ENCODE measurements around the gene NRP1.

Gene NRP1

DNA sequence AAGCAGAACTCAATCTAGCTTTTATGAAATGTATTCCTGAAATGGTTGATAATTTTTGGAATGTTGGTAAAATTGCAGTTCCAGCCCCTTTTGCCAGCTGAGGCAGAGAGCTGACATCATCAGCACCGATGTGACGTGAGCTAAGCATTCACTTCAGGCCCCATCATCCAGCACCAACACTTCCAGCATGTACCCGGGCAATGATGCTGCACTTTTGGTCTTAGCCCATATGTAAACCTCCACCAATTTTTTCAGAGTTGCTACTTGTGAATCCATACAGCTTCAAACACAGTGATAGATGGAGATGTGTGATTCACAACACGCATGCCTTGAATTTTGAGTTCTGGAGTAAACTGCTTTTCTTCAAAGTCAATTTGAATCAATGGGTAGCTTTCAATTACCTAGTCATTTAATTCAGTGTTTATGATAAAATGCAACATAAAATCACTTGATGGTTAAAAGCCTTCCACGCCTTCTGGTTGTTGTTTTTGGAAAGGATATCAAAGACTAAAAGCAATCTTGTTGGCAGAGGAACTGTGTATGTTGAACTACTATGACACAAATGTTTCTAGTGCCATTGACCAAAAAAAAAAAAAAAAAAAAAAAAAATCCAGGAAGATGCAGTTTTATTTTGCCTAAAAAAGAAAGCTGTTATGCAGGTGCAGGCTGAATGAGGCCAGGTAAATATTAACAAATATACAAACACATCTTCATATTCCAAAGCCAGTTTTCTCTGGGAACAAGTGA, 73.9 kb downstream of the NRP1 start:
- no peak for DNase-seq (ENCODE audit: low read depth in 2 of 2)

DNA sequence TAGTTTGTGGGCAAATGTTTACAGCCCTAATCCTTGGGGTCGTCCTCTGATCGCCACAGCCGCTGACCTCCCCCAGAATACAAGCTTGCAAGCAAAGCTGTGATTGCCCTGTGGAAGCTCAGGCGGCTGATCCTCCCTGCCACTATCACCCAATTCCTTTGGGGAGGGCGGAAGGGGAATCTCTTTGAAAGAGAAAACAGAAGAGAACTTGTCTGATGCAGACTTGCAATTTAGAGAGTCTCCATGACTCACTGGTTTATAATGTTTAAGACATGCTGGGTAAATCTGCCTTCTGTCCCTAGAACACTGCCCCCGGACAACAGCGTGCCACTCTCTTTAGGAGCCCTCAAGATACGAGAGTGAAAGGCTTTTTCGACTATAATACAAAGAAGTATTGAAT, 75.5 kb downstream of the NRP1 start:
- no peak for DNase-seq (ENCODE audit: low read depth in 2 of 2)

GRCh38 chr10:33257439-33258080, 76.9 kb downstream of the NRP1 start:
- DNase-seq (ENCODE audit: low read depth in 2 of 2), result no peak

DNA sequence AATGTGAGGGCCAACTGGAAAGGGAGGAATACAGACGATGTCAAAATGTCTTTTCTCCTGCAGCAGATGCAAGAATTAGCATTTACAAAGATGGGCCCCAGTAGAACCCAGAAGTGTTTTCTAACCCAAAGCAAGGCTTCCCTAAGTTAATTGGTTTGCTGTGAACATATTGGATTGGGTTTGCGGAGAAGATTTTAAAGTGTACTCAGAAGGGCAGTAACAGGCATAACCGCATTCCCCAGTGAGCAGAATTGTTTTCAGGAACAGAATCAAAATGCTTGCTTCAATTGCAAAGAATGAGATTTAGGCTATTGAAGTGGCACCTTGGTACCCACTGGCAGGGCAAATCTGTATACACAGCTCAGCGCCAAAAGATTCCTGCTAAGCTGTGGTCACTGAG, 78.0 kb downstream of the NRP1 start:
- no peak for DNase-seq (ENCODE audit: low read depth in 2 of 2)

DNA sequence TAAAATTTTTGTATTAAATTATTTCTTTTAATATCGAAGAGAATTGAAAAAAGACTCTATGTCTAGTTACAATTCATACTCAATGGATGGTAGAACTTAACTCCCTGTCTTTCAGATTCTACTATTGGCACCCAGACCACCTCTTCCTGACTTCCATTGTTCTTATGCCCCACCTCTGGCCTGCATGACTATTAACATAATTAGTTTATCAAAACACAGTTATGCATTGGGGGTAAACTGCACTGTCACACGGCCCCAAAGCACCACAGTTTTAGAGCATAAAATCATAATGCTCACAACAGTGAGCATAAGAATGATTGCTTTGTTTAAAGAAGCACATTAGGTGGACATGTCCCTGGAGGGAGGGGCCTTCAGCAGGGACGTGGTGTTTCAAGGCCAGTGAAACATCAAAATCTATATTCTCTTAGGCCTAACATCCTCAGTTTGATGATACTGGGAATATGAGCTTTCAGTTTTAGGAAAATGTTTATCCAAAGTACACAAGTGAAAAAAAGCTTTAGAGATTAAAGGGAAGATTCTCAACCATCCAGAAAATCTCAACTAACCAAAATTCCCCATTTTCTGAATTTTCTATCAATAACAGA, 79.8 kb downstream of the NRP1 start:
- DNase-seq (ENCODE audit: low read depth in 2 of 2), result no peak

DNA sequence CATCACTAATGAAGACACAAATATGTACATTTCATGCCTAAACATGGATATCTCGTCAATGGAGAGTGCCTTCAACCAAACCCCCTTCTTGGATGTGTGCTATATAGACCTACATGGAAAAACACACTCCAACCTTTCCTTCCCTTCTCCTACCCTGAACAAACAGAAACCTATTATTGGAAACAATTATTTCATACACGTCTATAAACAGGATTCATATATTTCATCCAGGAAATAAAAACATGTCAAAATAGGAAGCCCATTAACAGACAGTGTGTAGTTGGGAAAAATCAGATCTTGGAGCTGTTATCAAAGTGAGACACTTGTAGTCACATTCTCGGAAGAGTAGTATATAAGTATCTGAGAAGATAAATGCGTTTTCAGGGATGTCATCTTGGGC, 81.1 kb downstream of the NRP1 start:
- no peak for DNase-seq (ENCODE audit: low read depth in 2 of 2)

DNA sequence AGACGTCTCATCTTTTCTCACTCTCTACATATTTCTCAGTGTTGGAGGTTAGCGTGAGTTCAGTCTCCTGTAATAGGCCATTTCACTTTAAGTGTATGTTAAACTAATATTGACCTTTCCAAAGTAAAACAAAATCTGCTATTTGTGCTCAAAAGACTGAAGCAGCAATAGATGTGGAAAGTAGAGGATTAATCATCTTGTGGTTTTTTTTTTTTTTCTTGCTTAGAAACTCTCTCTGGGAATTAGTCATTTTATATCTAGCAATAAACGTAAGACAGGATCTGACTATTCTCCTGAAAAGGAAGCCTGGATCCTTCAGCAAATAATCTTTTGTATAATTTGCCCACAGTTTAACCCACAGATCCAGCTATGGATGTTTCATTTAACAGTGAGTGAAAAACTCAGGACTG, 81.7 kb downstream of the NRP1 start:
- DNase-seq (ENCODE audit: low read depth in 2 of 2), result no peak

DNA sequence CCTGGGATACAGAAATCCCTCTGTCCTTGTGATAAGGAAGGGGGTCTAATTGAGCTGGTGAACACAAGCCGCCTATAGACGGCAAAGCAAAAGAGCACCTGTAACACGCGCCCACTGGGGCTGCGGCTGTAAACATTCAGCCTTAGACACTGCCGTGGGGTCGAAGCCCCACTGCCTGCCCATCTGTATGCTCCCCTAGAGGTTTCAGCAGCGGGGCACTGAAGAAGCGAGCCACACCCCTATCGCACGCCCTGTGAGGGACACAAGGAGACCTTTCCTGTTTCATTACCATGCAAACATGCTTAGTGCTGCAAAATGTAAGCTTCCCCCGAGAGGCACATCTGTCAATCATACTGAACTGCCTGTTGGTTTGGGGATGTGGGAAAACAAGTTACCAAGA, 82.1 kb downstream of the NRP1 start:
- no peak for DNase-seq (ENCODE audit: low read depth in 2 of 2)

DNA sequence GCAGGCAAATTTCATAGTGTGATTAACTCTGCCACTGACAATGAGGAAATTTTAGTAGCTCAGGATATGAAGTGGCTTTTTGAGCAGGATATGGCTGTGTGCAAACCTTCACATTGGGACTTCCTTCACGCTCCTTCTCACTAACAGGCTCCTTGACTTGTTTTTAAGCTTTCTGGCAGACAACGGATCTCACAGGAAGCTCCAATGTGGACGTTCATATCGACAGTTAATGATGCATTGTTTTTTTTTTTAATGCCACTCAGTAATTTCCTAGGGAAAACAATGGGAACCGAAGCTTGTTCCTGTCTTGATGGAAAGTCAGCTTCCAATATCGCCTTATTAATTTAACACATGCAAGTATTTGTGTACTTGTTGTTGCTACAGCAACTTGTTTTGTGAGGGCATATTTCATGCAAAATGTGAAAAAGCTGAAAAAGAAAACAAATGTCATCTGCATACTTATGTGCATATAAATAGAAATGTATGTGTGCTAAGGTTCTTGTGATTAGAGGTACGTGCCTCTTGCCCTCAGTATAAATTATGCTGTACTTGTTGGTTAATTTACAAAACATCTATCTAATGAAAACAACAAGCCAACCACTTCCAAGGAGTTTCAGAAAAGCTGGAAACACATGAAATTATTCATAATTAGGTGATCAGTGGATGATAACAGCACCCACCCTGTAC, 84.7 kb downstream of the NRP1 start:
- no peak for DNase-seq (ENCODE audit: low read depth in 2 of 2)

DNA sequence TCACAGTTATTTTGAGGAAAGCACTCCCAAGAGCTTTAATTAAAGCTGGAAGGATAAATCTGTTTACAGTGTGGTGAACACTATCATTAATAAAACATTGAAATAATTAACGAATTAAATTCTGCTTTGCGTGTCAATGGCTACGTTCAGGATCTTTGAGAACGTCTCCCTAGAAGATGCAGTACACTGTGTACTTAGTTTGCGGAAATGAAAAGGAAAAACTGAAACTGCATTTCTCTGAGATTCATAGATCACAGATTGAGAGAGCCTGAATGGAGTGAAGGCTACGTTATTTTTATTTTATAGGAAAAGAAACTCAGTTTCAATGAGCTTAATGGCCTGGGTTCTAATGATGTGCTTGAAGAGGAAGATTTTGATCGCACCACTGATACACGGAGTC, 85.3 kb downstream of the NRP1 start:
- no peak for DNase-seq (ENCODE audit: low read depth in 2 of 2)

GRCh38 chr10:33248638-33249037, 85.8 kb downstream of the NRP1 start:
- DNase-seq (ENCODE audit: low read depth in 2 of 2), result no peak

- no peak for DNase-seq (ENCODE audit: low read depth in 2 of 2)
Measured at GRCh38 chr10:33247221-33247922, 87.1 kb downstream of the NRP1 start.

- no peak for DNase-seq (ENCODE audit: low read depth in 2 of 2)
Measured at GRCh38 chr10:33245343-33245742, 89.1 kb downstream of the NRP1 start.

DNA sequence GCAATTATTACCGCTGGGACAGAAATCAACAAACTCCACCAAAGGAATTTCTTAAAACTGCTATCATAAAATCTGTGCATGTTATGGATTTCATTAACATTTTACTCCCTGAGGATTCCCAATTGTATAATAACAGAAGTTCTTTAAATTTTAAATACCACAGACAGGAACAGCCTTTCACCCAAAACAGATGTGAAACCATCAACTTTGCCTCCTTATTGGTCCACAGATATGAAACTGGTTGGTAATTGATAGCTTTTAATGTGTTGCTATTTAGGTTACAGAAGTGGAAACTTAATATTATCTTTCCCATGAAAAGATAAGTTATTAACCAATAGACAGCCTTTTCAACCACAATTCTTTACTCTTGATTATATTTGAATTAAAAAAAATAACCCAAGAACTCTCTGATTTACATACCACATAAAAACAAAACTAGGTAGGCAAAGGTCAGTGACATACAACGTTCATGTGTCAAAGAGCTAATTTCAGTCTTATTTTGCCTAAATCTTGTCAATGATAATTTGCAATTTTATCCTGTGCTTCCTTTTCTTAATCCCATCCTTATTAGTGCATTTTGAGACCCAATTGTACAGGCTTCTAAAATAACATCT, 90.0 kb downstream of the NRP1 start:
- DNase-seq (ENCODE audit: low read depth in 2 of 2), result no peak

DNA sequence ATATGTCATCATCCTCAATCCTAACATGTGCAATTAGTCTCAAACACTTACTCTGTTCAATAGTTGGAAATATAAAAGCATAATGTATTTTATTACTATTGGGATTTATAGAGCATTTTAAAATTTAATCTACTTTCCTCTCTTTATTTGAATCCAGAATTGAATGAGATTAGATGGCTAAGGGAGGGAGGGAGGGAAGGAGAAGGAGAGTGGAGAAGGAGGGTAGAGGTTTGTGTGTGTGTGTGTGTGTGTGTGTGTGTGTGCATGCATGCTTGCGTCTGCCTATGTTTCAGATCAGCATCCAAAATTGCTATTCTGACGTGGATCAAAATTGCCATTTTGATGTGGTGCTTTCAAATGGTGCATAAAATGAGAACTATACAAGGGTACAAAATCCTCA, 90.8 kb downstream of the NRP1 start:
- no peak for DNase-seq (ENCODE audit: low read depth in 2 of 2)

- no peak for DNase-seq (ENCODE audit: low read depth in 2 of 2)
Measured at GRCh38 chr10:33242931-33243330, 91.5 kb downstream of the NRP1 start.

- DNase-seq (ENCODE audit: low read depth in 2 of 2), result no peak
Measured at GRCh38 chr10:33241351-33241750, 93.1 kb downstream of the NRP1 start.

DNA sequence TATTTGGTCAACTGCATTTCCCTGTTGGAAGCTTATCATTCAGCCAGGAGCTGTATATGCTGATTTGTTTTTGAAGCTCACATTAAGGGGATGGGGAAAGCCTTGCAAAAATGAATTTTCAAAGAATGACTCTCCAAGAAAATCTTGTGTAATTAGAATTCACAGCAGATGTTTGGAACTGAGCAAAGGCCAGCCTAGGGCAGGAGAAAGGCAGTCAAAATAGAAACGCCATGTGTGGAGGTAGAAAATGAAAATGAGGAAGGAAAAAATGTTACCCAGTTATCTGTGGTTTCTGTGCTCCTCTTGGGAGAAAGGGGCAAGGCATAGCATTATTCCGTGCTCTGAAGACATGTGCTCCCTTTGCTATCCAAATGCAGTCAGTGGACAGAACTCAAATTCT, 93.5 kb downstream of the NRP1 start:
- no peak for DNase-seq (ENCODE audit: low read depth in 2 of 2)

DNA sequence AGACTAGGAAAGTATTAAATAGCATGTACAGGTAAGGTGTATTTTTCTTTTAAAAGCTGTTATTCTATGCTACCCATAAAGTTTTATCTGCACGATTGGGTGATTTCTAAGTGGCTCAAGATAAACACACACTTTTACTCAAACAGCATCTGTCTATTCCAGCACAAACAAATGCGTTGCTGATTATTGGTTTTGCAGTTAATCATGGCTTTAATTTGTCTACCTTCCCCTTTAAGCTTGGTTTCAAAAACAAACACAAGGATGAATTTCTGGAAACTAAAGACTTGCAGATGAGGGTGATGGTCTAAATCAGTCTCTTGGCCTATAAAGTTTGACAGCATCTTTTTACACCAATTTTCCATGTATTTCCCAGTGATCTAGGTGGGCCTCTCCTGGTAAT, 94.2 kb downstream of the NRP1 start:
- no peak for DNase-seq (ENCODE audit: low read depth in 2 of 2)

DNA sequence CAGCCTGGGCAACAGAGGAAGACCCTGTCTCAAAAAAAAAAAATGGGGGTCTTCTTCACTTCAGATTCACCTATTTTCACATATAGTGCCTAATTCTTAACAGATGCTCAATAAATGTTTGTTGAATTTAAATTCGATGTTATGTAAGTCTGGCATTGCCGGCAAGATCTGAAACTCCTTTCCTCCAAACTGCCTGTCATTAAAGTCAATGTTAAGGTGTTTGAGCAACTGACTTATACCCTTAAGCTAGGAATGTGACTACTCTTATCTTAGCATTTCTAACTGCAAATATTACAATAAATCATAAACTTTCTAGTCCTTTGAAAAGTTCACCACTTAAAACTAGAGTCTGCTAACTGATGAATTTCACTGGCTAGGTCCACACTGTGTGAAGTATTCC, 95.2 kb downstream of the NRP1 start:
- no peak for DNase-seq (ENCODE audit: low read depth in 2 of 2)

DNA sequence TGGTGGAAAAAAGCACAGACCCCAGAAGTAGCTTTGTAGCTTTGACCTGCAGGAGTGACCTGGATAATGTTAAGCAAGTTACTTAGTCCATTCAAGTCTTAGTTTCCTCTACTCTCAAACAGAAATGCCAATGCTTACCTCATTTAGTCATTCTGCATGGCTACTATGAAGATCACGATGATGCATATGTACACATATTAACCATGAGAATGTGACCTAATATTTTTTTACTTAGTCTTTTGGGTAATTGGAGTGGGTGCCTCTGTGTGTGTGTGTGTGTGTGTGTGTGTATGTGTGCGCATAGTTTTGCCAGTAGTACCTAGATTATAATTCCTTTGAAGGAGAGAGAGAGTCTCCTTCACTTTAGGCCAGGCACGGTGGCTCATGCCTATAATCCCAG, 95.8 kb downstream of the NRP1 start:
- no peak for DNase-seq (ENCODE audit: low read depth in 2 of 2)
